Measurements from ENCODE around the gene KIF21A.
"Not testable (repeated sequence)": the region's sequence is repeated elsewhere in the genome, so short reads cannot be mapped to it uniquely, and the experiment has no call there.

The KIF21A gene

GRCh38 chr12:39443081-39443928 is at the start of gene KIF21A:
KIF21A (minus strand) TSS chr12:39443120; CDS start chr12:39442970, 150 bp downstream.
- no peak for TF ChIP-seq ZFX (IDR thresholded peaks at IDR 0.05; ENCODE audit: borderline replicate concordance)
- peak; percentile 83 for TF ChIP-seq CTCF (IDR thresholded peaks at IDR 0.05)
- H3K27ac ChIP-seq: peak within 1 kb of the TSS; percentile 94

GRCh38 chr12:39490500-39491282 is 47.8 kb upstream of the KIF21A start:
- no peak for TF ChIP-seq ZFX (IDR thresholded peaks at IDR 0.05; ENCODE audit: borderline replicate concordance)
- no peak for TF ChIP-seq CTCF (IDR thresholded peaks at IDR 0.05)
- H3K27ac ChIP-seq: peak overlapping the region; percentile 25; the same call in 1 of the 2 replicates

GRCh38 chr12:39483597-39483996 is 40.7 kb upstream of the KIF21A start:
- H3K27ac ChIP-seq: no peak overlapping the region
- no peak for TF ChIP-seq ZFX (IDR thresholded peaks at IDR 0.05; ENCODE audit: borderline replicate concordance)
- TF ChIP-seq CTCF (IDR thresholded peaks at IDR 0.05): no peak

- H3K27ac ChIP-seq: no peak overlapping the region
- TF ChIP-seq ZFX (IDR thresholded peaks at IDR 0.05; ENCODE audit: borderline replicate concordance) (no peak), CTCF (IDR thresholded peaks at IDR 0.05) (no peak)
Observed at GRCh38 chr12:39483042-39483441, 40.1 kb upstream of the KIF21A start.

GRCh38 chr12:39476894-39477293 is 34.0 kb upstream of the KIF21A start:
- no peak for TF ChIP-seq ZFX (IDR thresholded peaks at IDR 0.05; ENCODE audit: borderline replicate concordance)
- TF ChIP-seq CTCF (IDR thresholded peaks at IDR 0.05): no peak
- H3K27ac ChIP-seq: no peak overlapping the region

GRCh38 chr12:39476121-39476520 is 33.2 kb upstream of the KIF21A start:
- no peak overlapping the region for H3K27ac ChIP-seq
- no peak for TF ChIP-seq ZFX (IDR thresholded peaks at IDR 0.05; ENCODE audit: borderline replicate concordance)
- no peak for TF ChIP-seq CTCF (IDR thresholded peaks at IDR 0.05)

GRCh38 chr12:39475136-39475535 is 32.2 kb upstream of the KIF21A start:
- H3K27ac ChIP-seq: not testable (repeated sequence)

All from 22Rv1 (cell line).